ENCODE results near the gene FANCI.

FANCI gene

GRCh38 chr15:89243691-89244573, at the start of gene FANCI:
Gene FANCI (plus strand): TSS chr15:89243979. CDS start chr15:89247648, 3,669 bp downstream.
- peak; percentile 88 for DNase-seq (ENCODE audit: low spot score)

GRCh38 chr15:89194608-89195007, 49.2 kb upstream of the FANCI start:
- no peak for DNase-seq (ENCODE audit: low spot score)

GRCh38 chr15:89195836-89196235, 47.9 kb upstream of the FANCI start:
- no peak for DNase-seq (ENCODE audit: low spot score)

- no peak for DNase-seq (ENCODE audit: low spot score)
These were observed 47.5 kb upstream of the FANCI start for GRCh38 chr15:89196241-89196640.

- DNase-seq (ENCODE audit: low spot score): no peak
These were observed 46.8 kb upstream of the FANCI start for GRCh38 chr15:89196994-89197393.

GRCh38 chr15:89197503-89197971, 46.2 kb upstream of the FANCI start:
- no peak for DNase-seq (ENCODE audit: low spot score)

- DNase-seq (ENCODE audit: low spot score): no peak
These were observed 45.6 kb upstream of the FANCI start for GRCh38 chr15:89198196-89198595.

GRCh38 chr15:89198934-89199333, 44.8 kb upstream of the FANCI start:
- no peak for DNase-seq (ENCODE audit: low spot score)

GRCh38 chr15:89199746-89200145, 44.0 kb upstream of the FANCI start:
- no peak for DNase-seq (ENCODE audit: low spot score)

- no peak for DNase-seq (ENCODE audit: low spot score)
These were observed 43.6 kb upstream of the FANCI start for GRCh38 chr15:89200182-89200581.

GRCh38 chr15:89201465-89202005, 42.2 kb upstream of the FANCI start:
- no peak for DNase-seq (ENCODE audit: low spot score)

GRCh38 chr15:89203705-89204273, 40.0 kb upstream of the FANCI start:
- DNase-seq (ENCODE audit: low spot score): no peak

GRCh38 chr15:89205991-89206585, 37.7 kb upstream of the FANCI start:
- no peak for DNase-seq (ENCODE audit: low spot score)

- peak; percentile 95 for DNase-seq (ENCODE audit: low spot score)
These were observed 36.9 kb upstream of the FANCI start for GRCh38 chr15:89206908-89207331.

GRCh38 chr15:89208256-89208655, 35.5 kb upstream of the FANCI start:
- no peak for DNase-seq (ENCODE audit: low spot score)

- no peak for DNase-seq (ENCODE audit: low spot score)
These were observed 34.7 kb upstream of the FANCI start for GRCh38 chr15:89209057-89209456.

GRCh38 chr15:89211678-89212170, 32.1 kb upstream of the FANCI start:
- no peak for DNase-seq (ENCODE audit: low spot score)

GRCh38 chr15:89215627-89216026, 28.2 kb upstream of the FANCI start:
- DNase-seq (ENCODE audit: low spot score): no peak

GRCh38 chr15:89217031-89217430, 26.7 kb upstream of the FANCI start:
- no peak for DNase-seq (ENCODE audit: low spot score)

- DNase-seq (ENCODE audit: low spot score): no peak
These were observed 25.9 kb upstream of the FANCI start for GRCh38 chr15:89217686-89218376.

- DNase-seq (ENCODE audit: low spot score): no peak
These were observed 25.2 kb upstream of the FANCI start for GRCh38 chr15:89218531-89218930.

GRCh38 chr15:89221543-89221942, 22.2 kb upstream of the FANCI start, which contains the start of gene RLBP1:
Gene RLBP1 (minus strand): TSS chr15:89221579. CDS start chr15:89218975, 2,604 bp downstream.
- no peak for DNase-seq (ENCODE audit: low spot score)
